Measurements from ENCODE around the gene NISCH.

The NISCH gene

DNA sequence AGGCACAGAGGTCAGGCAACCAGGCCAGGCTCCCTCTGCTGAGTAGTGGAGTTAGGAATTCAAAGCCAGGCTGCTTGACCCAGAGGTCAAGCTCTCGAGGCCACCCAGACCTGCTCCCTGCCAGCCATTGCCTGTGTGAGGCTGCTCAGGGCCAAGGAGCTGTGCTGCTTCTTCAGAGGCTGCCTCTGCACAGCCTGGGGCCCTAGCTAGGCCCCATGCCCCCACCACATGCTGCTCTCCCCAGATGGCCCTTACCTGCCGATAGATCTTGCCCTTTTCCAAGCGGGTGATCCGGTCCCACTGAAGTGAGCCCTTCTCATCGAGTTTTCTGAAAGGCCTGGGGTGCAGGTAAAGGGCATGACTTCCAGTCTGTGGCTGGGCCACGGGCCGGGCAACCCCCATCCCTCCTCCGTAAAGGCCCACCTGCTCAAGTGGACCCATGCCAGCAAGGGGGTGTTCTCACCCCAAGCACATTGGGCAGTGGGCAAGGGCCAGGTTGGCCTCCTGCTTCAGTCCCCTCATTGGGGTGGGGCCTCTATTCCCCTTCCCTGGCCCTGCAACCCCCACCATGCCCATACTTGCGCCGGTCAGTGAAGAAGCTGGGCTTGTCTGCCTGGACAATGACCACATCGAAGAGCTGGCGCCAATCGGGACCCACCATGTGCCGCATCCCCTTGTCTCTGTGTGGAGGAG lies 71.8 kb downstream of the NISCH start:
- no peak for DNase-seq (ENCODE audit: low spot score)

DNA sequence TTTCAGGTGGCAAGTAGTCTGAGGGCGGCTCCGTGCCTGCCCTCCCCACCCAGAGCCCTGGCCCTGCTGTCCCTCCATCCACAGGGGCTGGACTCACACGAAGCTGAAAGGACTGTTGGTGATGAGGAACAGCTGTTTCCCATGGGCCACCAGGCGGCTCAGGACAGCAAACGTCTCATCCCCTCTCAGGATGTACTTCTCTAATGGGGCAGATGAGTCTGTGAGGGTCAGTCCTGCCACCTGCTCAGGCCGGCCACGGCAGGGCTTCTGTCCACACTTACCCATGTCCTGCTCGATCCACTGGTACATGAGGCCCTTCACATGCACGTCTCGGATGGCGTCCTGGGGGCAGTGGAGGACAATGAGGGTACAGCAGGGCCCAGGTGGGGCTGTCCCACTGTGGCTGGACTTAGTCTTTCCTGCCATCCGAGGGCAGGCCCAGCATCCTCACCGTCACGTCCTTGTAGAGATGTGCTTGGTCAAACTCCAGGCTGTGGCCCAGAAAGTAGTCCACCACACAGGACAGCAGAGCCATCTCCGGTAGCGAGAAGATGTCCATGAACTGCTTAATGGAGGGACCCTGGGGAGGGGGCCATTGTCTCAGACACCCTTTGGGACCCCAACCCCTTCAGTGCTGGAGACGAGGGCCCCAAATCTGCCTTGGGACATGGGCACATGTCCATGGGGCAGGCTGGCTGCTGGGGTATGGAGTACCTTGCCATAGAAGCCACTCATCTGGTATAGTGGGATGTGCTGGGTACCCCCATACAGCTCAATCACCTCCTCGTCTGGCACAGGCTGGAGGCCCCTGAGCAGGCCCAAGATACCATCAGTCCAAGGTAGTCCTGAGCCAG lies 72.6 kb downstream of the NISCH start:
- no peak for DNase-seq (ENCODE audit: low spot score)

DNA sequence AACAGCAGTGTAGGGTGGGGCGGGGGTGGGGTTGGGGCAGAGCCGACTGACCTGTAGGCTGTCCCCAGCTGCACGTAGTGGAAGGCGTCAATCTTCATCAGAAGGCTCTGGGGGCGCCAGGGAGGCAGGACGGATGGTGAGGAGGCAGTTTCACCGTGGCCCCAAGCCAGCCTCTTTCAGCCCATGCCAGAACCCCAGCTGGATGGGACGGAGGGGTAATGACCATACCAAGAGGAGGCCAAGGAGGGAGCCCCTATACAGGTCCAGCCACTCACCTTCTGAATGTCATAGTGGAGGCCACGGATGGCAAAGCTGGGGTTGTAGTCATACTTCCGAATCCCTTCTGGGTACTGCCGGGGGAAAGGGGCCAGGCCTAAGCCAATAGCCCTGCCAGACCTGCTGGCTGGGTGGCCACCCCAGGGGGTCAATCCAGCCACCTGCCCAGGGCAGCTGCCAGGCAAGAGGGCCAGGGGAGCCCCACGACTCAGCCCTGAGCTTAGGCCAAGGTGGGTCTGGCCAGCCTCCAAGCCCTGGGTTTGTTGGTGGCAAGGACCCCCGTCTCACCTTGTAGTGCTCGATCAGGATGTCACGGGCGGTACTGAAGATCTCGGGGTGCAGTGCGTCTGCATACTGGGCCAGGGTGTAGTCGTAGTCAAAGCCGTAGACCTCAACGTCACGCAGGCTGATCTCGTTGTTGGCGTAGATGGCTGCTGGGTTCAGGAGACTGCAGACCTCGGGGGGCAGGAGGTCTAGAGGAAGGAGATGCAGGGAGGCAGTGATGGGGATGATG lies 73.4 kb downstream of the NISCH start:
- DNase-seq (ENCODE audit: low spot score): no peak

DNA sequence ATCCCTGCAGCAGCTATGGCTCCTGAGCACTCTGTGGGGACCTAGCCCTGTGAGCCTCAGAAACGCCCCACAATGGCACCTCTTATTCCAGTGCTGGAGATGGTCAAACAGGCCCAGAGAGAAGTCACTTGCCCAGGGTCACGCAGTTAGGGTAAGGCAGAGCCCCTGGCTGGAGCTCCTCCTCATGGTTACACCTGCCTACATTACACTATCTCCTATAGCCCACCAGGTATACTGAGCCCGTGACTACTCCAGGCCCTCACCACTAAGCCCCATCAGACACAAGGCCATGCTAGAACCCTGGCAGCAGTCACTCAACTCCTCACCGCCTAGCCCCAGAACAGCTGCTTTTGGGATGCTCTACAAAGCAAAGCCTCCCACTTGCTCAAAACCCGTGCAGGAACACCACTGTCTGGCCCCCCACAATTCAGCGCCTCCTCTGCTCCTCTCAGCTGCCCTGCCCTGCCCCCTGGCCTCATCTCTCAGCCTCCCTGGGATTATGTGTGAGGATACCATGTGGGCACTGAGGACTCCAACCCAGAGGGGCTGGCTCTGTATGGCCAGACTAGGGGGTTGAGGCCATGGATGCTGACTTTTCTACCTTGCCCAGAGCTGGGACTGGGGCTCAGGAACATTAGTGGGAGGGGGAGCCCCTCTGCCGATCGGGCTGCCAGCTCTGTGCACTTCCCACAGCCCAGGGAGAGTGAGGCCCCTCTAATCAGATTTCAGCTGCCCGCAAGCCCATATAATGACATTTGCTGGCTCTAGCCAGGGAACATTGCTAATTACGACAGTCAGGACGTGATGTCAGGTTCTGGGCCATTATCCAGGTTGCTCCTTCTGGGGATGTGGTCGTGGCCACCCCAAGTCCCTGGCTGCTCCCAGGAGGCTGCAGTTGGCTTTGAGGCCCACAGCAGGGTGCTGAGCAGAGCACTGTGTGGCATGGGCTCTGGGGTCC lies 74.3 kb downstream of the NISCH start:
- DNase-seq (ENCODE audit: low spot score): no peak

DNA sequence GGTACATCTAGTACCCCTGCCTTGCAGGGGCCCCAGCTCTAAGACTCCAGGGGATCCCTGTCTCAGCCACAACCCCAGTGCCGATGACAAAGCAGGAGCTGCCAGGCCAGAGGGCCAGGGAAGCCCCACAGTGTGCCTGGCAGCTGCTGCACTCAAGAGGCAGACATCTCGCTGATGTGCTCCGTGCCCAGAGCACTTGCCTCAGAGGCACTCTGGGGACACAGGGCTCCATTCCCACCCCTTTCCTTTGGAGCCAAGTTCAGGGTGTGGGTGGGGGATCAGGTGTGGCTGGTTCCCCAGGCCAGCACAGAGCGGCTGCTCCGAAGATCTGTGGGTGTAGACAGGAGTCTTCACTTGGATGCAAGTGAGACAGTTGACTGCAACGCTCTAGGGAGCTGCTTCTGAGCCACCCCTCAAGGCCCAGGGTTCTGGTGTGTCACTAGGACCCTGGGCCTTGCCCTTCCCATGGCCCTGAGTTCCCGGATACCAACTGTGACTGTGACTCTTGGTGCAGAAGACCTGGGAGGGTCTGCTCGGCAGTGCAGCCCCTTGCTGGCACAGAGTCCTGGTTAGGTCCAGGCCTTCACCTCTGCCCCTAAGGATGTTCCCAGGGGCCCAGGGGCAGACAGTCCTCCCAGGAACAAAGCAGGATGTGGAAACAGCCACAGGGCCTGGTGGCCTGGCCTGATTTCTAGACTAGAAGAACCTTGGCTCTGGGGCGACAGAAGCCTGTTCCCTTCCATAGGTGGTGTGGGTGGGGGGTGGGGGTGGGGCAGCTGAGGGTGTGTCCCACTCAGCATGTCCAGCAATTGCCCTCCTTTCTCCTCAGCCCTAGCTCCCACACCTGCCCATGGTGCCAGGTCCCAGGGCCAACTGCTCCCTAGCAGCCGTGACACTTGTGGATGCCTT lies 75.8 kb downstream of the NISCH start:
- DNase-seq (ENCODE audit: low spot score): peak; percentile 7

DNA sequence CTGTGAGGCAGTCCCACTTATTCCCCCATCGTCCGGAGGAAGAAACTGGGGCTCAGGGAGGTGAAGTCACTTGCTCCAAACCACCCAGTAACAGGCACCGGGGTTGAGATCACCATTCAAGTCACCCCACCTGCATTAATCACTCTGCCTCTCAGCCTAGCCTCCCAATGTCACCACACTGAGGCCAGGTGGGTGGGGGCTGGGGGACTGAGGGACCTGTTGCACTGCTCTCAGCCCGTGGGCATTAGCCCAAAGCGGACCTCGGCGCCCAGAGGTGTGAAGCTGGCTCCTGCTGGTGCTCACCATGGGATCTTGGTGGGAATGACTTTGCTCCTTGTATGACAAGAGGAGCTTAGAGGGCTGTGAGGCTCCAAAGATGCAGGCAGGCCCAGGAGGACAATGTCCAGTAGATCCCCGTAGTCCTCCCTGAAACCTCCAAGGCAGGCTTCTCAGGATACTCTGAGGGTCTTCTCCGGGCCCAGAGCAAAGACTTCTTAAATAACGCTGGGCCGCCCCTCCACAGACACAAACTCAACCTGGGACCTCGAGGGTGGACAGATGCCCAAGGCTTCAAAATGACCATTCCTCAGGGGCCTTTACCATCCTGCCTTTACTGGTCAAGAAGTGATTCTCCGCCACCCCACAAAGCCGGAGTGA lies 76.6 kb downstream of the NISCH start:
- peak; percentile 10 for DNase-seq (ENCODE audit: low spot score)

DNA sequence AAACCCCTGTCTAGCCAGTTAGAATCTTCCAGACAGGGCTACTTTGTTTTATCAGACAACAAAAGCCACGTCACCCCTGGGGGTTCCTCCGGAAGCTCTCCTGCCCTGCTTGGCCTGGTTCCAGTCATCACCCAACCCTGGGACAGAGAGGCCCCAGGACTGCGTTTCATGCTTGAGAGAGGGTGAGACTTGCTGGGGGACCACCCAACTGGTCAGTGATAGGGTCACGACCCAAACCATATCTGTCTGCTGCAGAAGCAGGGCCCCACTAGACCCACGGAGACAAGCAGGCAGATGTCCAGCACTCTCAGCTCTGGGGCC lies 77.1 kb downstream of the NISCH start:
- DNase-seq (ENCODE audit: low spot score): peak; percentile 29

DNA sequence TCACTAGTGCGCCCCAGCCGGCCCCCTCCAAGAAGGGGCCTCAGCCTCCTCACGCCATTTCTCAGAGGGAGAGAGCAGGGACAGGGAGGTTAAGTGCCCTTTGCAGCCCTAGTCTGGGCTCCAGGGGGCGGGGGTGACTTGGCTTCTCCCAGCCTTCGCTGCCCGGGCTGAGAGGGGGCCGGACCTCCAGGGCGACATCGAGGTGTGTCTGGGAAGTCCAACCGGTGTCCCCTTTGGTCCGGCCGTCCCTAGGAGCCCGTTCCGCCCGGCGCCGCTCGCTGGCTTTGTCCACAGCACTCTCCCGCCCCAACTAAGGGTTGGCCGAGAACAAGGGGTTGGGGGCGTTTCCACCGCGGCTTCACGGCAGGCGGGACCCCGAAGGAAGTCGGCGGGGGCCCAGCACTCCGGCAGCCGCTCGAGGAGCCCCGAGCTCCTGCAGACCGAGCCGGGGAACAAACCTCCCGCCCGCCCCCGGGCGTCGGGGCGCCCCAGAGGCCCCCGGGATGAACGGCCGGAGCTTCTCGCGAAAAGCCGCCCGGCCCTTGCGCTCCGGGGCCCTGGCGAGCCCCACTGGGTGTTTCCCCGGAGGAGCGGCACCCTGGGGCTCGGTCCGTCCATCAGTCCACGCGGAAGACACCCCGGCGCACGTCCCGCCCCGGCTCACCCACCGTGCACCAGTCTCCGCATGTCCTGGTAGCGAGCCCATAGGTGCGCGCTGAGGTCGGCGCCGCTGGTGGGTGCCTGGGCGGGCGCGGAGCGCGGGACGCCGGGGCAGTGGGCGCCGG lies 77.6 kb downstream of the NISCH start:
- peak; percentile 68 for DNase-seq (ENCODE audit: low spot score)

DNA sequence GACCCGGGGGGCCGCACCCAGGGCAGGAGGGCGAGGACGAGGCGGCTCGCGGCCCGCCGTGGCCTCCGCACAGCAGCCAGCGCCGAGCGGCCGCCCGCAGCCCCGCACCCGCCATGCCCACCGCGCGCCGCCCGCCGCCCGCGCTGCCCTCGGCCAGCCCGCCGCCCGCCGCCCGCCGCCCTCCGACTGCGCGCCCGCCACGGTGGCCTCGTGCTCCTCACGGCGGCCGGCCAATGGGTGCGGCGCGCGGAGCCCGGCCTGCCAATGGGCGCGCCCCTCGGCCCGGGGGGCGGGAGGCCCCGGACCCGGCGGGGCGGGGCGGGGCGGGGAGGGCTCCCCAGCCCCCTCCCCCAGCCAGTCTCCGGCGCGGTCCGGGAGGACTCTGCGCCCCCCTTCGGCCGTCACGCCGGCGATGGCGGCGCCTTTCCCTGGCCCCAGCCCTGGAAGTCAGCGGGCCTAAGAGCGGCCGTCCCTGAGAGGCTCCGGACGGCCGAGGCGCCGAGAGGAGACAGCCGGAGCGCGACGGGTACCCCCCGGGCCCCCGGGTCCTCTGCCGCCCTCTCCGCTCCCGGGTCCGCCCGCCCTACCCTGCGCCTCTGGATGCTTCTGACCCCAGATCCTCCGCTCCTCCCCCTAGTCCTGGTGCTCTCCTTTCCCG lies 78.3 kb downstream of the NISCH start, which contains the start of gene NT5DC2:
TSS of gene NT5DC2 (minus strand) at position 235 of the 658 bp plus-strand sequence. CDS start at position 115, 120 bp downstream.
- DNase-seq (ENCODE audit: low spot score): peak; percentile 96

DNA sequence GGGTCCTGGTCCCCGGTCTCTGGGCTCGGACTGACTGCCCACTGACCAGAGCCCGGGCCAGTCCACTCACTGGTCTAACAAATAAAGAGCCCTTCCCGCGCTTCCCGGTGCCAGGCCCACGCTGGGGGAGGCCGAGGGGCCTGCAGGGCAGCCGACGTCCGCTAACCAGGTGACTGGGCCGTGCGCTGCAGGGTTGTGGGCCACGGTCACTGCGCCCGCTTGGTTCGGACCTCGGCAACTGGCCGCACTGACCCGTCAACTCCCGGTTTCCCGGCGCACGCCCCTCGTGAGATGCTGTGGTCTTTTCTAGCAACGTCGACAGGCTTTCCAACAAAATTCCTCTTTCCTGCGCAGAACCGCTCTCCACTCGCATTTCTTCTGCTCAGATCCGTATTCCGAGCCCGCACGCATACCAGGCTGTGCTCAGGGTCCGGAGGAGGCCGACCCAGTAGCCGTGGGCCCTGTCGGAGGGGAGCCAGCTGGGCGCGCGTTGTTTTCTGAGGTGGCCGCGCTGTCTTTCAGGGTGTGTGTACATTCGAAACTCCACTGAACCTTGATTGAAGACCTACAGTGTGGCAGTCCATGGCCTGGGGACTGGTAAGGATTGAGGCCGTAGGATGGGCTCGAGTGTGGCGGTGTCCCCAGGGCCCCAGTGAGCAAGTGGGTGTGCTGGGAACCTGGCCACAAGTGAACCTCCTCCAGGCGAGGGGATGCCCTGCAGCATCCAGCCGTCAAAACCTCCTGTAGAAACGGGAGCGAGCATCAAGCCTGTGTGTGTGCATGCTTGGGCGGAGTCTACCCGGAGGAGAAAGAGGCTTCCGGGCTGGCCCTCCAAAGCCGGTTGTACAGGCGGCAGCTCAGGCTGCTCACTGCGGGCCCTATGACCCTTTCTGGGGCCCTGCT lies 79.1 kb downstream of the NISCH start:
- peak; percentile 66 for DNase-seq (ENCODE audit: low spot score)

DNA sequence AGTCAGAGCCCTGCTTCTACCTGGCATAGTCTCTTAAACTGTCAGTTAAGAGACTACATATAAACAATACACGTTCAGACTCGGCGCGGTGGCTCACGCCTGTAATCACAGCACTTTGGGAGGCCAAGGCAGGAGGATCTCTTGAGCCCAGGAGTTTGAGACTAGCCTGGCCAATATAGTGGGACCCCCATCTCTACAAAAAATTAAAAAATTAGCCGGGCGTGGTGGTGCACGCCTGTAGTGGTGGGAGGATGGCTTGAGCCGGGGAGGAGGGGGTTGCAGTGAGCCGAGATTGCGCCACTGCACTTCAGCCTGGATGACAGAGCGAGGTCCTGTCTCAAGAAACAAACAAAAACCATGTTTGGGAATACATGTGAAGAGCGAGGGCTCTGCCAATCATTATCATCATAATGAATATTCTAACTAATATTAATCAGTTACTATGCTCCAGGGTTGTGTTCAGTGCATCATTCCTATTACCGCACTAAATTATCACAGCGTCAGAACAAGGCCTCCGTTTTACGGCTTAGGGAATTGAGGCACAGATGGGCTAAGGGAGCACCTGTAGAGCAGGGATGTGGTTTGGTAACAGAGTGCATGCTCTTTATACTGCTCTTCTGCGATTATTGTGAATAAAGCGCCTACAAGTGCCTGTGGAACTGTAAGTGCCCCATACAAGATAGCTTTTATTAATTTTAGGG lies 80.2 kb downstream of the NISCH start:
- no peak for DNase-seq (ENCODE audit: low spot score)

DNA sequence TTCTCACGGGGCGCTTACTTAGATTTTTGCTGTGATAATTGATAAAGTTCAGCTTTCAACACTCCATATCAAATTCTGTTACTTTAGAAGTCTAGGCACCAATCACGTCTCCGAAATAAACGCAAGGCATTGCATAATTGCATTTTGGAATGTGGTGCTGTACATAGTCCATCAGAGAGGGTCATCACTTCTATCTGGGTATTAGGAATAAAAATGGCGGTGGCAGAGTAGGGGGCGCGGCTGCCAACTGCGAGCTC lies 80.6 kb downstream of the NISCH start:
- DNase-seq (ENCODE audit: low spot score): no peak

DNA sequence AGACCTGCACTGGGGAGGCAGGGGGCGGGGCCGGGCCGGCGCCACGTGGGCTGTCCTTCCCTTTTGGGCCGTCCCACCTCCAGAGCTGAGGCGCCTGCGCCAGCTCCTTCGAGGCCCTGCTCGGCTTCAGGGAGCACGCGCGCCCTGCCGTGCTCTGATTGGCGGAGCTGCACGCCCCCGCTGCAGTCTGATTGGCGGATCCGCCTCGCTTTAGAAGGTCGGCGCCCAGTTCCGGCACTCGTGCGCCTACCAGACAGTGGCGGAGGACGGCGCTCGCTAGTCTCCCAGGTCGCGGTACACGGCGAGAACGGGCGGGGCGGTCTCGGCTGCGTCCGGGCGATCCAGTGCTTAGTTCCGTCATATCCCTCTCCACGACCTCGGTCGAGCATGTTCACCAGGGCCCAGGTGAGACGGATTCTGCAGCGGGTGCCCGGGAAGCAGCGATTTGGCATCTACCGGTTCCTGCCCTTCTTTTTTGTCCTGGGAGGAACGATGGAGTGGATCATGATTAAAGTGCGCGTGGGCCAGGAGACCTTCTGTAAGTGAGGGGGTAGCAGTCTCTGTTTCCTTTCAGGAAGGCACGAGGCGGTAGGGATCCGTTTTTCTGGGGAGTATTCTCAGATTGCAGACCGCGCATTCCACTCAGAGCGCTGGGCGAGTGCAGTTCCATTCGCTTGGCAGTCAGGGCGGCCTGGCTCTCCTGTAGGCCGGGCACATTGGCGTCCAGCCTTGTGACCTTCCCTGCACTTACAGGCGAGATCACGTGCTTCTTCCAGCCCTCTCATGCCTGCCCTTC lies 81.2 kb downstream of the NISCH start, which contains the start of gene UQCC5:
TSS of gene UQCC5 (plus strand) at position 237 of the 796 bp plus-strand sequence. CDS start at position 388, 151 bp downstream.
- DNase-seq (ENCODE audit: low spot score): peak; percentile 99

DNA sequence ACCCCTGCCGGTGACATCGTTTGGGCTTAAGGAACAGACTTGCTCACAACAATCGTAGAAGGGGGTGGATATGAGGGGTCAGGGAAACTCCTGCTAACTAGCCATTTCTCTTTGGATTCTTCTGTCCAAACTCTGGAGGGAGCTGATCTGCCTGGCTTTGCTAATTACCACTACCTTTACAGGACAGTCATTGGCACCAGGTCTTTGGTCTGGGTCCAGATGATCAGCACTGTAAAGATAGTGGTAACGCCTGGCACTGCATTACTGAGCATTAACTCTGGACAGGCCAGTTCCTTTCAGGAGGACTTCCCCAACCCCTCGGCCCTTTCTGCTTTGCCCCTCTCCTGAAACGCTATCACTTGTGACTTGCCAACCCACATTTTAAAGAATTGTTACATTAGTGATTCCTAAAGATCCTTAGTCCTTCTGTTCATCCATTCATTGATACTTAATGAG lies 81.8 kb downstream of the NISCH start:
- DNase-seq (ENCODE audit: low spot score): no peak

DNA sequence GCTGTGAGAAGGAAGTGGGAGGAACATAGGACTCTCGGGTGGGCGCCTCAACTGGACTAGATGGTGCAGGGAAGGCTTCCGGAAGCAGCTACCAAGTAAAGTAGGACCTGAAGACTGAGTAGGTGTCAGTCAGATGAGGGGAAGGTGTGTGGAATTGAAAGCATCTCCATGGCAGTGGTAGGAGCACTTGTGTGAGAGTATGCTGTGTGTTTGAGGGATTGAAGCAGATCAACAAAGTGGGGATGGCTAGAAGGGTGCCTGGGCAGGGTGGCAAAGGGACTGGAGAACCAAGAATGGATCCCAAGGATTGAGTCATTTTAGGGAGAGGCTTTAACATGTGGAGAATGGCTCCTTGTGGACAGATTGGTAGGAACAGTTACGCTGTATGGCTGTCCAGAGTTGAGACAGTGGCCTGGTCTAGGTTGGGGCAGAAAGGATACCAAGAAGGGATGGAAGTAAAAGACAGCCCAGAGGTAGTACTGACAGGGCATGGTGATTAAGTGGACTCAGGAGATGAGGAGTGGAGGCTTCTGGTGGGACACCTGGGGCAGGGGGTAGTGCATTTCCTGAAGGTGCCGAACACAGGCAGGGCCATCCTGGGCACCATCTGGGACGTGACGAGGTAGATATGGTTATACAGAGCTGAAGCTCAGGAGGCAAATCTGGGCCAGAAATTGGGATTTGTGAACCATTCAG lies 82.5 kb downstream of the NISCH start:
- no peak for DNase-seq (ENCODE audit: low spot score)

Measured in AG08396 (cell line).